ENCODE results near the gene WNT9B. TPM values are rescaled to one million over a fixed set of nuclear protein-coding genes. Genes with fewer than 3 reads are reported as not detected.

Gene WNT9B
- total RNA-seq, 1 donor from 2014 or later: not detected

GRCh38 chr17:46818929-46819859, 32.2 kb upstream of the WNT9B start:
- Mint-ChIP-seq H3K36me3 (ENCODE audit: unreplicated experiment) (no peaks in the 10 kb centered on the region), H3K4me1 (ENCODE audit: low read depth, unreplicated experiment) (peaks cover 6% of the 10 kb centered on the region), H3K27ac (ENCODE audit: unreplicated experiment) (no peak overlapping the region), H3K27me3 (ENCODE audit: unreplicated experiment) (peaks cover 21% of the 10 kb centered on the region), H3K4me3 (ENCODE audit: unreplicated experiment) (peak overlapping the region; percentile 82), H3K9me3 (ENCODE audit: unreplicated experiment) (no peaks in the 10 kb centered on the region)
- TF ChIP-seq CTCF (IDR thresholded peaks at IDR 0.05; ENCODE audit: partially characterized antibody, unreplicated experiment): no peak
- peak; percentile 53 for DNase-seq

- no peak for TF ChIP-seq CTCF (IDR thresholded peaks at IDR 0.05; ENCODE audit: partially characterized antibody, unreplicated experiment)
Measured at GRCh38 chr17:46819906-46820351, 31.5 kb upstream of the WNT9B start.

GRCh38 chr17:46820592-46821450, 30.6 kb upstream of the WNT9B start:
- no peak overlapping the region for H3K4me3 Mint-ChIP-seq (ENCODE audit: unreplicated experiment)
- H3K27ac Mint-ChIP-seq (ENCODE audit: unreplicated experiment): no peak overlapping the region
- H3K36me3 Mint-ChIP-seq (ENCODE audit: unreplicated experiment): no peaks in the 10 kb centered on the region
- TF ChIP-seq CTCF (IDR thresholded peaks at IDR 0.05; ENCODE audit: partially characterized antibody, unreplicated experiment): no peak
- H3K9me3 Mint-ChIP-seq (ENCODE audit: unreplicated experiment): peaks cover 1% of the 10 kb centered on the region
- H3K27me3 Mint-ChIP-seq (ENCODE audit: unreplicated experiment): peaks cover 22% of the 10 kb centered on the region
- DNase-seq: no peak
- peaks cover 6% of the 10 kb centered on the region for H3K4me1 Mint-ChIP-seq (ENCODE audit: low read depth, unreplicated experiment)

More at GRCh38 chr17:46819906-46820351, 31.5 kb upstream of the WNT9B start:
- H3K27me3 Mint-ChIP-seq (ENCODE audit: unreplicated experiment): peaks cover 21% of the 10 kb centered on the region
- H3K4me3 Mint-ChIP-seq (ENCODE audit: unreplicated experiment): peak overlapping the region; percentile 50
- peaks cover 6% of the 10 kb centered on the region for H3K4me1 Mint-ChIP-seq (ENCODE audit: low read depth, unreplicated experiment)
- H3K27ac Mint-ChIP-seq (ENCODE audit: unreplicated experiment): no peak overlapping the region
- H3K36me3 Mint-ChIP-seq (ENCODE audit: unreplicated experiment): no peaks in the 10 kb centered on the region
- DNase-seq: peak; percentile 49
- H3K9me3 Mint-ChIP-seq (ENCODE audit: unreplicated experiment): no peaks in the 10 kb centered on the region

GRCh38 chr17:46821482-46822387, 29.6 kb upstream of the WNT9B start:
- H3K4me3 Mint-ChIP-seq (ENCODE audit: unreplicated experiment): peak overlapping the region; percentile 15
- no peak for DNase-seq
- peaks cover 1% of the 10 kb centered on the region for H3K9me3 Mint-ChIP-seq (ENCODE audit: unreplicated experiment)
- TF ChIP-seq CTCF (IDR thresholded peaks at IDR 0.05; ENCODE audit: partially characterized antibody, unreplicated experiment): no peak
- H3K4me1 Mint-ChIP-seq (ENCODE audit: low read depth, unreplicated experiment): peaks cover 4% of the 10 kb centered on the region
- no peaks in the 10 kb centered on the region for H3K36me3 Mint-ChIP-seq (ENCODE audit: unreplicated experiment)
- no peak overlapping the region for H3K27ac Mint-ChIP-seq (ENCODE audit: unreplicated experiment)
- peaks cover 15% of the 10 kb centered on the region for H3K27me3 Mint-ChIP-seq (ENCODE audit: unreplicated experiment)

Data from glutamatergic neuron (in vitro differentiated cells).